ENCODE data around the gene ADGRG6.
"Not testable (repeated sequence)": the region's sequence is repeated elsewhere in the genome, so short reads cannot be mapped to it uniquely, and the experiment has no call there.

The ADGRG6 gene

DNA sequence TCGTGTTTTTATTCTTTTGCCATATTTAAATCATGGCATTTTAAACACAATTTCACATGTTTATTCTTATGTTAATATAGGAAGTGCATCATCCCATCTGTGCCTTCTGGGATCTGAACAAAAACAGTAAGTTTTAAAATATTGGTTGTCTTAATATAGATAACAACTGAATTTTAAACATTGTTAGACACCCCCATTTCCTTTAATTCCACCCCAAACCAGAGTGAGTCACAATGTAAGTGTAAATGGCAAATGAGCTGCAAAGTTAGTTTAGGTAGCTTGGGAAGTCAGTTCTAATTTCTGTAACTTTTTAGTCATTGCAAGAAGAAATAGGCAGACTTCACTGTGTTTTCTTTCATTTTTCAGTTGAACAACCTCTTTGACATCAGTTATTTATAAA is 108.0 kb downstream of the ADGRG6 start:
- no peak for DNase-seq (ENCODE audit: low read depth in 2 of 2)

DNA sequence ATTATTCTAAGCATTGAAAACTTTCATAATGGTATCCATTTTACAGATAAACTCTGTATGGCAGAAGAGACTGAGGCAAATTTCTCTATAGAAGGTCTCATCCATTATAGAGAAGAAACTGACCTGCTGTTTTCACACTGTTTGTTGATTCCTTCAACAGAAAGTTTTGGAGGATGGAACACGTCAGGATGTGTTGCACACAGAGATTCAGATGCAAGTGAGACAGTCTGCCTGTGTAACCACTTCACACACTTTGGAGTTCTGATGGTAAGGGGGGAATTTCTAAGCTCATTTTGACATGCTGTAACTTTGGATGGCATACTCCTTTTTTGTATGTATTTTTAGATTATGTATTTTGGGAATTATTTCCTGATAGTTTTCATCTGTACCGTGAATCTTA is 109.3 kb downstream of the ADGRG6 start:
- DNase-seq (ENCODE audit: low read depth in 2 of 2), result no peak

DNA sequence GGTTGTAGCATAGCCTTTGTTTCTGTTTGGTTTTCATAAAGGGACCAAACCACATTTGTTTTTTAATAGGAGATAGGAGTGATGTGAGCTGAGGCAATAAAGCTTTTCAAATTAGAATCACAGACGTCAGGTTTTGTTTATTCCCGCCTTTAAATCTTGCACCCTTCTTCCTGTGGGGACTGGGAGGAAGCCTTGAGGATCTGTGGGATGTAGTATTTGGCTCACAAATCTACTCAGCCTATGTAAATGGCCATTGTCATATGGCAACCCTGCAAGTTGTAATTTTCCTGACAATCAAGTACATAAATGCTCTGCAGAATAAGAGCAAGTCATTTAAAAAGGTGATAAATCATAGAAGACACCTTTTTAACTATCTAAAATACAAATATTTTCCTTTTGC is 110.4 kb downstream of the ADGRG6 start:
- no peak for DNase-seq (ENCODE audit: low read depth in 2 of 2)

DNA sequence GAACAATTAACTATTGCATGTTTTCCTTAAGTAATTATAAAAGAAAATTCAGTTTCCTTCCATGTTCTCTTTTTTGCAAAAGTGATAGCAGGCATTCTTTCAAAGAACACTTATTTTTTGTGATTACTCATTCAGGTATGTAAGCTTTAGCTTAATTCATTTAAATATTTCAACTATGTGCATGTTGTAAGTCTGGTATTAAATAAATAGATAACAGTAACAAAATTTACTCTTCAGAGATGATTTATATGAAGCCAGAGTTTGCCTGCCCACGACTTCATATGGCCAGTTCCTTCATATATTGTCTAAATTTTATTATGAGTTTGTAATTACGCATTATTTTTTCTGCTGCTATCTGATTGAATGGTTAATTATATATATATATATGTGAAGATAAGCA is 110.9 kb downstream of the ADGRG6 start:
- DNase-seq (ENCODE audit: low read depth in 2 of 2), result no peak

DNA sequence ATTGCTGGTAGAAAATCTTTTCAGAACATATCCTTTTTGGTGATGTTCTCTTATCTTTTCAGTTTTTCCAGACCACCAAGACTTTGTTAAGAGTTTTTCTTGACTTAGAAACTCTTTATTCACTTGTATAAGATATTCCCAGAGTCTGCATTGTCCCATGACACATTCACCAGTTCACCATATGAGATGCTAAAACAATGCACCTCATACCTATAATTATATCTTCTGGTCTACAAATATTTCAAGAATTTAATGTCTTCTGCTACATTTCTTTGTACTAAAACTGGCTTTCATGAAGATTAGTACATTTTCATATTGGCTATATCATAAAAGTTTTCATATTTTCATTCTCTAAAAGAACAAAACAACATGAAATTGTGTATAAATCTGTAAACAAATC is 111.3 kb downstream of the ADGRG6 start:
- DNase-seq (ENCODE audit: low read depth in 2 of 2), result no peak

DNA sequence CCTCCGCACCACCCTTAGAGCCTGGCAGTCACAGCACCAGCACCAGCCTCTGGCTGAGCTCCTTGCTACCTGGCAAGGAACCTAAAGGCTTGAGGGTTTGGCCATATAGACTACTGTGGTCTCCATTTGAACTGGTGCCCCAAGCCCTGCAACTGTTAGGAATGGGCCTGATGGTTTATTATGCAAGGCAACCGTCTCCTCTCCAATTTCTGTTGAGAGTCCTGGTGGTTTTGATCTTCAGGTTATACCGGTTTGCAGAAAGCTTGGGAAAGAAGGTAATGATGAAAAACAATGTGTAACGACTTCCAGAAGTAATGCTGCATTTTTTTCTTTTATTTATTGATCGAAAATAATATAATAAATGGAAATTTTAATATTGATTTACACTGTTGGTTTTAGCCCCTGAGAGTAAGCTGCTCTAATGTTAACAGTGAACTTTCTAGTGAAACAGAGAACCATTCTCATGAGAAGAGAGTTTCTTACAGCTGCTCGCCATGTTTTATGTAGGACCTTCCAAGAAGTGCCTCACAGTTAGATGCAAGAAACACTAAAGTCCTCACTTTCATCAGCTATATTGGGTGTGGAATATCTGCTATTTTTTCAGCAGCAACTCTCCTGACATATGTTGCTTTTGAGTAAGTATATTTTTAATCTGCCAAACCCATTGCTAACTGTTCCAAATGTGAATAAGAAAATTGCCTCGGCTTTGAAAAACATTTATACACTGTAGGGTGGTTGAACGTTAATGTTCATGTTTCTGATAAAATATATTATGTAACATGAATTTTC is 112.8 kb downstream of the ADGRG6 start:
- no peak for DNase-seq (ENCODE audit: low read depth in 2 of 2)

DNA sequence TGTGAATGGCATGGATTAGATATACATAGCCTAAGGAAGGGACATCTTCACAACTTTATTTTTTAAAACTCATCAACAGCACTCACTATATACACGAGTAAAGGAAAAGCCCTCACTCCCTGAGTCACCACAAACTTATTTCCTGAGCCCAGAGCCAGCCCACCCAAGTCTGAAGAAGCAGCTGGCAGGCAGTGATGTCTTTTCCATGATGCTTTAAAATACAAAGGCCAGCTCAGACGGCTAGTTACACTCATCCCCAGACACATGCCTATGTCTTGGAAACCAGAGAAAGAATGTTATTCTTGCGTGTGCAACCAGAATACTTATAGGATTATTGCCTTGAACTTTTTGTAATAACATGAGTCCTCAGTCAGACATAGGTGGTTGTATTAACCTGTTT is 114.4 kb downstream of the ADGRG6 start:
- no peak for DNase-seq (ENCODE audit: low read depth in 2 of 2)

DNA sequence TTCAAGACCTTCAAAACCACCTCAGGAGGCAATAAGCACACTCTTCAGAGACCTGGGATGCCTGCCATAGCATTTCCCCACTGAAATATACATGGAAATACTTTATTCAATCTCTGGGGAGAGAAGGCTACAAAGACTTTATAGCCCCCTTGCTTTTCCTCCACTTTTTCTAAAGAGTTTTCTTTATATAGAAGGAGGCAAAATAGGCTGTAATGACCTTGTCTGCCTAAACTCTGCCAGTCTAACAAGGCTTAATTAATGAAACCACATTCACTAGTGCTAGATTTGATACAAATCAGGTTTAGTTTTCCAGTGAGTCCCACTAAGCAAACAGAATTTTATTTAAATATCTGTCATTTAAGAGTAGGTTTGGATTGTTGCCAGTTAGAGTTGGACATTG is 114.9 kb downstream of the ADGRG6 start:
- DNase-seq (ENCODE audit: low read depth in 2 of 2), result no peak

DNA sequence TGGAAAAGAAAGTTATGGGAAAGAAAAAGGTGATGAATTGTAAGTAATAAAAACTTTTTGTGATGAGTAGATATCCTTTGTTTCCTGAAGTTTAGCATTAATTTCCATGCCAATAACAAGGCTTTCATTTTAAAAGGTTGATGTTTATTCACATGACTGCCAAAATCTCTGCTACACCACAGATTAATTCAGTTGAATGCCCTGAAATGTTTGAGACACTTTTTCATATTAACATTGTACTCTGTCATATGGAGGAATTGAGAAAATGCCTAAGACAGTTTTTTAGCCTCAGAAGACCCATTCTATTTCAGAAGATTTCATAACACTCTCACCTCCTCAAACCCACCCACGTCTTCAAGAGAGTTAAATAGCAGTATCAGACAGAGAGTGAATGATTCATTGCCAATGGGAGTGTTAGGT is 115.5 kb downstream of the ADGRG6 start:
- DNase-seq (ENCODE audit: low read depth in 2 of 2), result no peak

DNA sequence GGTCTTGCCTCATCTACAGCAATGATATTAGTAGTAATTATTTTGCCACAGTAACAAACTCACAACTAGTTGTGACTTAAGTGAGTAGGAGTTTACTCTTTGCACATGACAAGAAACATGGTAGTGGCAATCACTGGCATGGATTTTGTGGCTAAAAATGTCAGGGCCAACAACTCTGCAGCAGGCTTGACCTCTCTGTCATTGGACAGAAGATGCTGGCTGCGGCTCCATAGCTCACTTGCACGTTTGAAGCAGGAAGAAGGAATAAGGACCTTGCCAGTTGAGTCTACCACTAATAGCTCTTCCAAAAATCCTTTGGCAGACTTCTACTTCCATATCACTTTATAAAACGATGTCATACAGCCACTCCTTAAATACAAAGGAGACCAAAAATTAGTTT is 117.3 kb downstream of the ADGRG6 start:
- DNase-seq (ENCODE audit: low read depth in 2 of 2), result no peak

DNA sequence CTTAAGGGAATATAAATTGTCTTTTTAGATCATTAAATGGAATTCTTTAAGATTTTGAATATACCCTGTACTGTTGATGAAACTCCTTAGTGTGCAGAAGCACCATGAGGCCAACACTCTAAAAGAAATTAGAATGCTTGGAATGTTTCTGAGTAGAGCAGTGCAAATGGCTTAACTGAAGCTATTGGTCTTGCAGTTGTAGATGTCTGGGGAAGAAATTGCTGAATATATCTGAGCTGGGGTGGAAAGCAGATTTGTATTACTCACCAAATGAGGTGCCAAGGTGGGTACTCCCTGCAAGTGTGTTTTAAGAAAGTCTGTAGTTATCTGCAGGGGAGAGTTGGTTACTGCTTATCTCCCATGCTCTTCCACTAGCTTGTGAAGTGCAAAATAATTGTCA is 119.0 kb downstream of the ADGRG6 start:
- no peak for DNase-seq (ENCODE audit: low read depth in 2 of 2)

DNA sequence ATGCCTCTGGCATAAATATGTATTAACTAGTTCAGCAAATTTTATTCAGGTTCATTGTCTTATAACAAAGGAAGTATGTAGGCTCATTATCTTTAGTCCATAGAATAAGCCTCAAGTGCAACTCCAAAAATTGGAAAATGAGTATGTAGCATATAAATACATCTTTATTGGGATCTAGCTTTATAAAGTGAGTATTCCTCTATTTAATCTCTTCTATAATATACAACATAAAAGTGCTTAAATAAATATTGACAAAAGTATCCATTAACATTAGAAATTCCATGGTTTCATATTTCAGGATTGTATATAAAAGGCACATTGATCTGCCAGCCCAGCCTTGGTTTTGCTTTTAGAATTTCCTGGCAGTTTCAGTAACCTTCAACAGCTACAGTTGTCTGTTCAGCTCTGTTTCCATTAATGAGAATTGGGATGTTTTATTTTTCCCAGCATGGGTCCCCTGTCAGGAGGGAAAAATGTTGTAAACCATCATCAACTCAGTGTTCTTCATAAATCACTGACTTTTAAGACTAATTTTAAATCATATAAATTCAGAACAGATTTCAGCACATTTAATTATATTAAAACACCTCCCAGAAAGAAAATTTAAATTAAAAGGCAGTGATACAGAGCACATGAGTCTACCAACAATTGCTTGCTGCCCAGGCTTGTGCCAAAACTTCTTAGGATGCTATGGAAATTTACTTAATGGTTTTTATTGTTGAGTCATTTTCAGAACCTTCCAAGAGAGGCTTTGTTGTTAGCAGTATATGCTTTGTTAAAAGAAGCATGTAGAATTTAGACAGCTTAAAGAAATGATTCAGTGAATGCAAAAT is 119.7 kb downstream of the ADGRG6 start:
- DNase-seq (ENCODE audit: low read depth in 2 of 2), result no peak

DNA sequence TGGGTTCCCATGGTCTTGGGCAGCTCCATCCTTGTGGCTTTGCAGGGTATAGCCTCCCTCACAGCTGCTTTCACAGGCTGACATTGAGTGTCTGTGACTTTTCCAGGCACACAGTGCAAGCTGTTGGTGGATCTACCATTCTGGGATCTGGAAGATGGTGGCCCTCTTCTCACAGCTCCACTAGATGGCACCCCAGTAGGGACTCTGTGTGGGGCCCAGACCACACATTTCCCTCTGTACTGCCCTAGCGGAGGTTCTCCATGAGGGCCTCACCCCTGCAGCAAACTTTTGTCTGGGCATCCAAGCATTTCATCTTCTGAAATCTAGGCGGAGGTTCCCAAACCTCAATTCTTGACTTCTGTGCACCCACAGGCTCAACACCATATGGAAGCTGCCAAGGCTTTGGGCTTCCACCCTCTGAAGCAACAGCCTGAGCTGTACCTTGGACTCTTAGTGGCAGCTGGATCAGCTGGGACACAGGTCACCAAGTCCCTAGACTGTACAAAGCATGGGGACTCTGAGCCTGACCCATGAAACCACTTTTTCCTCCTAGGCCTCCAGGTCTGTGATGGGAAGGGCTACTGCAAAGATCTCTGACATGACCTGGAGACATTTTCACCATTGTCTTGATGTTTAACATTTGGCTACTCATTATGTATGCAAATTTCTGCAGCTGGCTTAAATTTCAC is 124.8 kb downstream of the ADGRG6 start:
- not testable (repeated sequence) for DNase-seq (ENCODE audit: low read depth in 2 of 2)

DNA sequence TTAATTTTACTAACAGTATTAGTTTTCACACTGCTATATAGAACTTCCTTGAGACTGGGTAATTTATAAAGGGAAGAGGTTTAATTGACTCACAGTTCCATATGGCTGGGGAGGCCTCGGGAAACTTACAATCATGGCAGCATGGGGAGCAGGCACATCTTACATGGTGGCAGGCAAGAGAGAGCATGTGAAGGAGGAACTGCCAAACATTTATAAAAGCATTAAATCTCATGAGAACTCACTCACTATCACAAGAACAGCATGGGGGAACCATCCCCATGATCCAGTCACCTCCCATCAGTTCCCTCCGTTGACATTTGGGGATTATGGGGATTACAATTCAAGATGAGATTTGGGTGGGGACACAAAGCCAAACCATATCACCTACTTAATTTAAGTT is 126.7 kb downstream of the ADGRG6 start:
- DNase-seq (ENCODE audit: low read depth in 2 of 2), result not testable (repeated sequence)

DNA sequence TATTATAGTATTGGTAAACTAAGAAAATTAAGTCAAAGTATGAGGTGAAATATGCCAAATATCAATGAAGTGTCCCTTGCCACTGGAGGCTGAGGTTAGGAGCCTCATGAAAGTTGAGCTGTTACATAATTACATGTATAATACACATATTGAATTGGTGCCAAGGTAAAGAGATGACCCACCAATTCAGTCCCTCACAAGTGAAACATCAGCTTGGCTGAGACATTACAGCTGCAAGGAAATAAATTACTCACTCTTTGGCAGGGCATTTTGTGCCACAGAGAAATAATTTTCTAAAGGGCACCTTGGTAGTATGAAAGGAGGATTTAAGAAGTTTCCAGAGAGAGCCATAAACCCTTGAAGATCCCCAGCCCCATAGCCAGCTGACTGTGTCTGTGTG is 127.4 kb downstream of the ADGRG6 start:
- no peak for DNase-seq (ENCODE audit: low read depth in 2 of 2)

DNA sequence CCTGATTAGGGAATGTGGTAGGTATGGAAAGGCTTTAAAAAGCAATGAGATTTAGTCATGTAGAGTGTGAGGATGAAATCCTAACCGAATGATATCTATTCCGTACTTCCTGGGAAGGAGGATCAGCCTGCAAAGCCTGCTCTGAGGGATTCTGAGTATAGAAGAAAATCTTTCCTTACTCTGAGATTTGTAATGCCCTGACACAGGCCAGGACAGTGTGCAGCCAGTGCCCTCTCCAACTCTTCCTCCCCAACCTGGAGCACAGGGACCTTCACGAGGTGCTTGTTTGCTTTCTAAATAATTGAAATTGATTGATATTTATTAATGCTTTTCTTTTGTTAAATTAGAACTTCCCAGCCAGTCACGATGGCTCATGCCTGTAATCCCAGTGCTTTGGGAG is 131.6 kb downstream of the ADGRG6 start:
- no peak for DNase-seq (ENCODE audit: low read depth in 2 of 2)

DNA sequence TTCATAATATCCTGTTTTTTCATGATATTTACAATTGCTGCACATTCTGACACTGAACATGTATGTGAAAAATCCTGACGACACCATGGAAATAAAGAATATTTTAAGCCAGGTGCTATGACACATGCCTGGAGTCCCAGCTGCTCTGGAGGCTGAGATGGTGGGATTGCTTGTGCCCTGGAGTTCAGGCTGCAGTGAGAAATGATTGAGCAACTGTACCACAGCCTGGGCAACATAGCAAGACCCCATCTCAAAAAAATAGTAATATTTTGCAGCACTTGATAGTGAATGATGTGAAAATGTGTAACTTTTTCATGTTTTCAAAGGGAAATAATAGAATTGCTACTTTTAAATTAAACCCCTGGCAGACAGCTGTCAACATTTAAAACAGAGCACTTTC is 137.1 kb downstream of the ADGRG6 start:
- DNase-seq (ENCODE audit: low read depth in 2 of 2), result no peak

DNA sequence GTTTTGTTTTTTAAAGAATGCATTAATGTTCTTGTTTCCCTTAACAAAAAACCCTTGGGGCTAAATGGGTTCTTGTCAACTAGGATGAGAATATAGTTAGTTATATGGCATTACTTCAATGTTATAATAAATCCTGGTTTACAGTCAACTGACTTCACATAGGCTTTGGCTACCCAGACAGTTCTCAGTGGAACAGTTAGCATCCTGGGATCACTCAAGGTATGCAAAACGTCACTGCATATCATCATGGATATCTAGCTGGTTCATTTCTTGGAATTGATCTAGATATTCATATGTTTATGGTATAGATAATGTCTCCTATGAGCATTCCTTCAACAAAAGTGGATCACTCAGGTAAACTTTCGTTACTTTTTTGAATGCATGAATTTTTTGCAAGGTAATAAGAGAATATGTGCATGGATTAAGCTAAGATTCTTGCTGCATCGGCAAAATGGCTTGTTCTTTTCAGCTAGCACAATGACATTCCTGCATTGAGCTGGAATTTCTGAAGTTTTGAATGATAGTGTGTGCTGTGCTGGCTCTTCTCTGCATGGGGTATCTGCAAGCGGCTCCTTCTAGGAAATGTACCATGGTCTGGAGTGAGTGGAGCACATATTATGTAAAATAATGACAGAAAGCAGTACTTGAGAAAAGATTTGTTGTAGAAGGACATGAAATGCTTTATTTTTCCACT is 138.9 kb downstream of the ADGRG6 start:
- DNase-seq (ENCODE audit: low read depth in 2 of 2), result no peak

DNA sequence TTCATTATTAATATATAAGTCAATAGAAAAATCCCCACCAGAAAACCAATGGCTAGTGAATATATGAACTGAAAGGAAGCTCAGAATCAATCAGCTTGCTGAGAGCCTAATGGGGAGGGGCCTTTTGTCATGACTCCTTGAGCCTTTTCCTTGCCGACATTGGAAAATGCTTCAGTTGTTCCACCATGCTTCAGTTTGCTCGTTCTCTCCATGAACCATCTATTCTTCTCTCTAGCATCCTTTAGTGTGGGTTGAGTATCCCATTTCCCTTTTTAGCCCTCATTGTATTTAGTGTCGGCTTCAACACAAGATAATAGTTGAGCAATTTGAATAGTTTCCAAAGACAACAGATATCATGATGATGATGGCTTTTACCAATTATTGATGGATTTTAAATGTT is 139.9 kb downstream of the ADGRG6 start:
- no peak for DNase-seq (ENCODE audit: low read depth in 2 of 2)

DNA sequence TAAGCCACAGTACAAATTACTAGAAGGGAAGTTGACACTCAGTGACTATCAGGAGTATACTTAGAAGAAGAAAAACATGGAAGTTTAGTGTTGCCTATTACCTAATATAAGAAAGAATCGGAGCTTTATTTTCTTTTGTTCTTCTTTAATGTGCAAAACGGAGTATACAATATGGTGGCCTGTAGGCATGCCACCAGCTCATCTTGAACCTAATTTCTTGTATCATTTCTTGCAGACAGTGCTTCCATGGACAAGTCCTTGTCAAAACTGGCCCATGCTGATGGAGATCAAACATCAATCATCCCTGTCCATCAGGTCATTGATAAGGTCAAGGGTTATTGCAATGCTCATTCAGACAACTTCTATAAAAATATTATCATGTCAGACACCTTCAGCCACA is 141.3 kb downstream of the ADGRG6 start:
- DNase-seq (ENCODE audit: low read depth in 2 of 2), result no peak

DNA sequence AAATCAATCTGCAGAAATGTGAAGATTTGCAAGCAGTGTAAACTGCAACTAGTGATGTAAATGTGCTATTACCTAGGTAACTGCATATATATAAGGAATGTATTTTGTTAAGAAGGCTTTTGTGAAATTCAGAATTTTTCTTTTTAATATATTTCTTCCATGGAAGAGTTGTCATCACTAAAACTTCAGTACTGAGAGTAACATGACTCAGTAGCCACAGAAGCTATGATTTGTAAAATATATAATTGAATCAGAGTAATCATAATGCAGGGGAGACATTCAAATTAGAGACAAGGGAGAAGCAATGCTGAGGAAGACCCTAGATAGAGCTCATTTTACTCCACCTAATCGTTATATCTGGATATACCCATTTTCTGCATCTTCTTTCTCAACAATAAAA is 141.7 kb downstream of the ADGRG6 start:
- no peak for DNase-seq (ENCODE audit: low read depth in 2 of 2)

DNA sequence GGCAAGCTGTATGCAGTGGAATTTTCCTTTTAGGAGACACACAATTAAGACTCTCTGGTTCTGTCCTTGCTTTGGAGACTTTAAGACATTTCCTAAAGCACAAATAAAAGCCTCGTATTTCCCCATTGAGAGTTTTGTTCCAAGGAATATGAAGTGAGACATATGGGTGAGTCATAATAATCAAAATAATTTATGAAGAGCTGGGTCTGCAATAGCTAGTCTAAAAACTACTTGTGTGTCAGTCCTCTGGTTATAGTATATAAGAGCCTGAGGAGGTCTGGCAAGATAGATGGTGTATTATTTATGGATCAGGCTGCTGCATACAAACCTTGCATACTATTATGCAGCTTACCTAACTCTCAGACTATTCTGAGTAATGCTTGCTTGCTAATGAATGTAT is 142.6 kb downstream of the ADGRG6 start:
- DNase-seq (ENCODE audit: low read depth in 2 of 2), result no peak

Data from stimulated activated CD8-positive, alpha-beta memory T cell treated with anti-CD3 and anti-CD28 coated beads, Interleukin-7, amount 100 ng/mL, for 4 hours (primary cell).